Measurements from ENCODE around the gene RXRA.

RXRA gene

GRCh38 chr9:134404376-134405358, 78.4 kb downstream of the RXRA start:
- no peak for DNase-seq

- DNase-seq = no peak
These were observed 79.3 kb downstream of the RXRA start for GRCh38 chr9:134405527-134405926.

DNA sequence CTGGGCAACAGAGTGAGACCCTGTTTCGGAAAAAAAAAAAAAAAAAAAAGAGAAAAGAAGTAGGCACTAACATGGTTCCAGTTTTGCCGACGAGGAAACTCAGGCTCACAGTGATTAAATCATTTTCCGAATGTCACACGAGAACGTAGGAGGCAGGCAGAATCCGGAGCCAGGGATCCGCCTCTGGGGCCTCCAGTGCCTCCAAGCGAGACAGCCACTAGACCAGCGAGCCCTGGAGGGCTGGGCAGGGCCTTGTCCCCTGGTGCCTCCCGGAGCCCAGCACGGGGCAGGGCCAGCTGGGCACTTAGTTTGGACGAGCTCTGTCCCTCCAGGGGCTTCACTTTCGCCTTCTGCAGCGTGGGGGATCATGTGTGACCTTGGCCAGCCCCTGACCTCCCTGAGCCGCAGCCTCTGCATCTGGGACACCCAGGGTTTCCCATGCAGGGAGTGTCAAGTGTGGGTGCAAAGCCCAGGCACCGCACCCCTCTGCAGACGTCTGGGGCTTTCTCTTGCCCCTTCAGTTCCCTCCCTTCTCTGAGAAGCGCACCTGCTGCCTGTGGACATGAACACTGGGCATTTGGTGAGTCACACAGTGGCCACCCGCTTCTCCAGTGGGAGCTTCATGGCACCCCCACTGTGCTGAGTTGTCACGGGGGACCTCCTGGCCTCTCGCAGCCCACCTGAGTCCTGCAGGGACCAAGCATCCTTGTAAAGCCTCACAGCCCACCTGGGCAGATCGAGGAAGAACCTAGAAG, 80.3 kb downstream of the RXRA start:
- DNase-seq = peak; percentile 21

DNA sequence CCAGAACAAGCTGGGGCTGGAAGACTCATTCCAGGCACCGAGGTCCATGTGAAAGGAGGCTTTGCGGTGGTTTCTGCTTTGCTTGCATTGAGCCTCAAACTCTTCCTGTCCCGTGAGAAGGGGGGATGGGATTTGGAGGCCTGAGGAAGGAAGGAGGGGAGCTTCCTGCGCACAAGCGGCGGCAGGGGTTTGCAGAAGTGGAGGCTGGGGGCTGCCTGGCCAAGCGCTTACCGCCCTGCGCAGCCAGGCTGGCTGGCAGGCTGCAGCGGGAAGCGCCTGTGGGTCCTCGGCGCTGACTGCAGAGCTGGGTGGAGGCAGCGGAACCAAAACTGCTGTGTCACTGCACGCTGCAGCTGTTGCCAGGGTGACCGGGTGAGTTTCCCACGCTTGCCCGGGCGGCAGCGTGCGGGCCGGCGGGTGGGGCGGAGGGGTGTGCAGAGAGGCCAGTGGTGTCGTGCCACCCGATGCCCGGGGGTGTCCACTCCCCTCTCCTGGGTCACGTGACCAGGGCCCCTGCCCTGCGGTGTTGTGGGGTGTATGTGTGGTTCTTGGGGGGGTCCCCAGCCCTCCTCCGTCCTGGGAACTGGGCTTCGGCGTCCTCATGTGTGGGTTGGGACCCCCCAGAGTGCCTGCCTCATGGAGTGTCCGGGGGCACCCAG, 81.0 kb downstream of the RXRA start:
- peak; percentile 86 for DNase-seq

GRCh38 chr9:134408389-134408788, 82.1 kb downstream of the RXRA start:
- no peak for DNase-seq

GRCh38 chr9:134408939-134409737, 82.9 kb downstream of the RXRA start:
- no peak for DNase-seq

- no peak for DNase-seq
These were observed 84.0 kb downstream of the RXRA start for GRCh38 chr9:134410071-134410834.

GRCh38 chr9:134410835-134411217, 84.6 kb downstream of the RXRA start:
- DNase-seq = no peak

GRCh38 chr9:134411440-134412297, 85.4 kb downstream of the RXRA start:
- no peak for DNase-seq

GRCh38 chr9:134412298-134412711, 86.0 kb downstream of the RXRA start:
- no peak for DNase-seq

GRCh38 chr9:134413112-134413715, 87.0 kb downstream of the RXRA start:
- no peak for DNase-seq

GRCh38 chr9:134413890-134414623, 87.8 kb downstream of the RXRA start:
- peak; percentile 33 for DNase-seq

DNA sequence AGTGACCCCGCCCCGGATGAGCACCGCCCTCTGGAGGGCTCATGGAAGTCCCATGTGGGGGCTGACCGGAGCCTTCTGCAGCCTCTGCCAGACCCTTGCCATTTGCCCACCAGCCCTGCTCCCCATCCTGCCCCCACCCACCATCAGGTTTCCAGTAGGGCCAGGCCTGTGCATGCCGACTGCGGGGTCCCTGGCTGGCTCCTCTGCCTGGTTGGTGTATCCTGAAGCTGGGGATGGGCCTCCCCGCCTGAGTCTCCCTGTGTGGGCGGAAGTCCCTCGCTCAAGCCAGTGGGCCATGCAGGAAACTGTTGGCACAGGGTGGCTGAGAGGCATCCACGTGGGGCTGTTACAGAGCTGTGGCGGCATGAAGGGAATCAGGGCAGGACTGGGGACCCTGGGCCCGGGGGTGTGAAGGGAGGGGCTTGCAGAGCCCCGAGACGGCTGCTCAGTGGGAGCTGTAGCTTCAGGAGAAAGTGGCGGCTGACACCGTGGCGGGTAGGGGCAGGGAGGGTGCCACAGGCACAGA, 88.7 kb downstream of the RXRA start:
- DNase-seq = no peak

GRCh38 chr9:134416385-134417015, 90.2 kb downstream of the RXRA start:
- no peak for DNase-seq

GRCh38 chr9:134418354-134418753, 92.1 kb downstream of the RXRA start:
- DNase-seq = no peak

DNA sequence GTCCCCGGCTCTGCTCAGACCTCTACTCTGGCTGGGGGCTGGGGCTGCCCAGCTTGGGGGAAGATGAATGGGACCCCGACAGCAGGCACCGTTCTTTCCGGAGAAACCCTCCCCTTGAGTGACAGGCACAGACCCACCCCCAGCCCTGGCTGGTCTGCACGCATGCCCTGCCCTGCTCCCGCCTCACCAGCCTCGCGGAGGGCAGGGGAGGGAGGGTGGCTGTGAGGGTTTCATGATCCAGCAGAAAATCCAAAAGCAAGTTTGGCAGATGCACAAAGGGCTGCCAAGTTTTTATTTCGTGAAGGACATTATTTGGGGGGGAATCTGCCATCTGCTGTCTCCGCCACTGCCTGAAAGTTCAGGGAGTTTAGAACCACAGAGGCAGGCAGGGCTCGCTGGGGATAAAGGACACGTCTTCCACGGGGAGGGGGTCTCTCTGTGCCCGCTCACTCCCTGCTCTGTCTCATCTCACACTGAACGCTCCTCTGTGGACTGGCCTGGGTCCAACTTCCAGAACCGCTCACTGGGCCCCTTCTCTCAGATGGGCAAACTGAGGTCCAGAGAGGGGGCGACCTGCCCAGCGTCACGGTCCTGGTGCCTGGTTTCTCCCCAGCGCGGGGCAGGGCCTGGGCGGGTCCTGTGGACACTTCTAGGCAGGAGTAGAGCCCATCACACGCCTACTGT, 92.9 kb downstream of the RXRA start:
- peak; percentile 86 for DNase-seq

DNA sequence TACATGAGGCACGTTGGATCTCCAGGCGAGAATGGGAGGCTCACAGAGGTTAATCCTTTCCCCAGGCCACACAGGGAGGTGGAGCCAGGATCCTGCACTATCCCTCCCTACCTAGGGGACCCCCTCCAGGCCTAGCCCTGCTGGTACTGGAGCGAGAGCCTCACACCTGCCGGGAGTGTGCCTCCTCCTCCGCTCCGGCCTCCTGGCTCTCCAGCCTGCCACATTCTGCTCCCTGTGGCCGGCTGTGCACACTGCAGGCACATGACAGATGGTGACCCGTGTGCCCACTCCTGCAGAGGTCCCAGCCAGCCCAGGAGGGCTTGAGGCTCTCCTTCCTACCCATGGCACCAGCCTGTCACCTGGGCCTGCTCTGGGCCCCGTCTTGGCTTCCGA, 93.4 kb downstream of the RXRA start:
- peak; percentile 87 for DNase-seq

DNA sequence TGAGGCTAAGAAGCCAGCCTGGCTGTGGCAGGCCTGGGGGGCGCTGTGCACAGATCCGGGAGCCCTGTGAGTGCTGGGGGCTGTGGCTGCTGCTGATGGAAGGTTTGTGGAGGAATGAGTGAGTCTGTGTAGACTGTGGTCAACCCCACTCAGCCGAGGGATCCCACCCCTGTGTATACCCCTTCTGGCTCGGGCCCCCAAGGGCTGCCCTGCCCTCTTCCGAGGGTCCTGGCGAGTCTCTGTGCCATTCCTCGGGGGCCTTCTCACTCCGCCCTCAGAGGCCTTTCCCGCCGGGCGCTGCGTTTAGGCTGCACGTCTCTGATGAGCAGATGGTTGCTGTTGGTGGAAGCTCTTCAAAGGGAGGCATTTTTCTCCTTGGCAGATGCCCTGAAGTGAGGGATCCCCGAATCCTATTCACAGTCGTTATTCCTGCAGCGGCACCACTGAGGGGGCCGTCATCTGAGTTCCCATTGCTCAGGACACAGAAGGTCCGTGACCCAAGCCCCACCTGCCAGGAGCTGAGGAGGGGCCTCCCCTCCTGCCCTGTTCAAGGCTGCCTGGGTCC, 94.1 kb downstream of the RXRA start:
- DNase-seq = peak; percentile 82
